ENCODE results near the gene MRPL30.
"Not testable (repeated sequence)": the region's sequence is repeated elsewhere in the genome, so short reads cannot be mapped to it uniquely, and the experiment has no call there.

MRPL30 gene

DNA sequence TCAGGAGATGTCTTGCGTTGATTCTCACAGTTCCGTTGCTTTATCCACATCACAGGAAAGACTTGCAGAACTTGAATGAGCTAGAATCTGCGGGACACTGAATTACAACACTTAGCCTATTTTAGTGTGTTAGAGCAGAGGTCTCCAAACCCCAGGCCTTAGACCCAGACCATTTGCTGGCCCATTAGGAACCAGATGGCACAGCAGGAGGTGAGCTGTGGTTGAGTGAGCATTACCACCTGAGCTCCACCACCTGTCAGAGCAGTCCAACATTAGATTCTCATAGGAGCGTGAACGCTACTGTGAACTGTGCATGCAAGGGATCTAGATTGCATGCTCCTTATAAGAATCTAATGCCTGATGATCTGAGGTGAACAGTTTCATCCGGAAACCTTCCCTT lies 3.8 kb downstream of the MRPL30 start:
- no peak for DNase-seq (ENCODE audit: low read depth)

DNA sequence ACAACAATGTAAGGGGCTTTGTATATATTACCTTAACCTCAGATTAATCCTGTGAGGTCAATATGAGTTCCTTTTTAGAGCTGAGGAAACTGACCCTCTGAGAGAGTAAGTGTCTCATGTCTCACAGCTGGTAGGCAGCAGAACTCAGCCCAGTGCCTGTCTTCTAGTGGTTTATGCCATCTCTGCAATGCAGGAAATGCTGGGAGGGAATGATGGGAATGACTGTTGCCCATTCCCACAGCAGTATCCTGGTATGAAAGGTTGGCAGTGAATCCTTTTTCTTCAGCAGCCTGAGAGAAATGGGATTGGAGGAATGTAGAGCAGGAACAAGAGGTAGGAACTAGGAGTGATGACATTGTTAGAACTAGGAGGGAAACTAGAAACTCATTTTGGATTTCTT lies 6.0 kb downstream of the MRPL30 start:
- no peak for DNase-seq (ENCODE audit: low read depth)

DNA sequence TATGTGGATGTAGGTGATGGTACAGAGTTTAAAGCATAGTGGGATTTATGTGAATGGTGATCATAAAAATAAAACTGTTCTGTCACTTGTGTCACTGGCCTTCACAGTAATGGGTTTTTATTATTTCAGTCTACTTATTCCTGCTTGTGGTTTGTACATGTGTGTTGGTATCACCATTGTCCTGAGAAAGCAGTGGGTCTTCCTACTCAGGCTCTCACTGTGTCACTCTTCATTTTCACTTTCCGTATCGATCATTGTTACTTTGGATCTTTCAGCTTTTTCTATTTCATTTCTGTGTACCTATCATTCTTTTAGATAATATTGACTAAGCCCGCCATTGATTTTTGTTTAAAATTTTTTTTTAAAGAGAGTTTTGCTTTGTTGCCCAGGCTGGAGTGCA lies 7.4 kb downstream of the MRPL30 start:
- no peak for DNase-seq (ENCODE audit: low read depth)

DNA sequence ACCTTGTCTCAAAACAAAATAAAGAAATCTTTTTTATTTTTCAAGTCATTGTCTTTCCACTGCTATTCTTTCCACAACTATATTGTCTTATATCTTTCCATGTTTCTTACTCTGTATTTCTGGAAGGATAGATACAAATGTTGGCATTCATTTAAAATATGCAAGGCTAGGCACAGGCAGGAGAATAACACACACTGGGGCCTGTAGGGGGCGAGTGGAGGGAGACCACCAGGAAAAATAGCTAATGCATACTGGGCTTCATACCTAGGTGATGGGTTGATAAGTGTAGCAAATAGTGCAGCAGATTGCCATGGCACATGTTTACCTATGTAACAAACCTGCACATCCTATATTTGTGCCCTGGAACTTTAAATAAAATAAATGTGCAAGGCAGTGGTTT lies 9.6 kb downstream of the MRPL30 start:
- no peak for DNase-seq (ENCODE audit: low read depth)

DNA sequence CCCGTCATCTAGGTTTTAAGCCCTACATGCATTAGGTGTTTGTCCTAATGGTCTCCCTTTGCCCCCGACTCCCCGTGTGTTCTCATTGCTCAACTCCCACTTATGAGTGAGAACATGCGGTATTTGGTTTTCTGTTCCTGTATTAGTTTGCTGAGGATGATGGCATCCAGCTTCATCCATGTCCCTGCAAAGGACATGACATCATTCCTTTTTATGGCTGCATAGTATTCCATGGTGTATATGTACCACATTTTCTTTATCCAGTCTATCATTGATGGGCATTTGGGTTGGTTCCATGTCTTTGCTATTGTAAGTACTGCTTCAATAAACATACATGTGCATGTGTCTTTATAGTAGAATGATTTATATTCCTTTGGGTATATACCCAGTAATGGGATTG lies 11.4 kb downstream of the MRPL30 start:
- not testable (repeated sequence) for DNase-seq (ENCODE audit: low read depth)

DNA sequence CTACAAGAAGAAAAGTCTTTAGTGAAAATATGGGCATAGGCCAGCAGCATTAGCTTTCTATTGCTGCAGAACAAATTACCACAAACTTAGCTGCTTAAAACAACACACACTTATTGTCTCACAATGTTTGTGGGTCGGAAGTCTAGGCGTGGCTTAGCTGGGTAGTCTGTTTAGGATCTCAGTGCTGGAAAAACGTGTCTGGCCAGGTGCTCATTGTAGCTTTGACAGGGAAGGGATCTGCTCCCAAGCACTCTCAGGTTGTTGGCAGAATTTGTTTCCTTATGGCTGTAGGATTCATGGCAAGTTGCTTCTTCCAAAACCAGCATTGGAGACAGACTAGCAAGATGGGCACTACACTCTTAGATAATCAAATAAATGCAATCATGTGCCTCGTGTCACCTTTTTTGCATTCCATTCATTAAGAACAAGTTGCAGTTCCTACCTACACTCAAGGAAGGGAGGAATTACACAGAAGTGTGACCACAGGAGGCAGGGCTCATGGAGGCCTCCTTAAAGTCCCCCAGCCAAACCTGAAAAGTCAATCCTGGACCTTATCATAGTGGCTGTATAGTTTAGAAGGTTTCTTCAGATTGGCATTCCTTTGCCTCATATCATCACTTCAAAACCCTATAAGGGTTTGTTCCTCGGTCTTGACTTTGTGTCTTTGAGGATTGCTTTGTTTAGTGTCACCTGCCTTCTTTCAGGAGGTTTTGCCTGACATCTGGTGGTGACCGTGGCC lies 17.3 kb downstream of the MRPL30 start:
- no peak for DNase-seq (ENCODE audit: low read depth)

DNA sequence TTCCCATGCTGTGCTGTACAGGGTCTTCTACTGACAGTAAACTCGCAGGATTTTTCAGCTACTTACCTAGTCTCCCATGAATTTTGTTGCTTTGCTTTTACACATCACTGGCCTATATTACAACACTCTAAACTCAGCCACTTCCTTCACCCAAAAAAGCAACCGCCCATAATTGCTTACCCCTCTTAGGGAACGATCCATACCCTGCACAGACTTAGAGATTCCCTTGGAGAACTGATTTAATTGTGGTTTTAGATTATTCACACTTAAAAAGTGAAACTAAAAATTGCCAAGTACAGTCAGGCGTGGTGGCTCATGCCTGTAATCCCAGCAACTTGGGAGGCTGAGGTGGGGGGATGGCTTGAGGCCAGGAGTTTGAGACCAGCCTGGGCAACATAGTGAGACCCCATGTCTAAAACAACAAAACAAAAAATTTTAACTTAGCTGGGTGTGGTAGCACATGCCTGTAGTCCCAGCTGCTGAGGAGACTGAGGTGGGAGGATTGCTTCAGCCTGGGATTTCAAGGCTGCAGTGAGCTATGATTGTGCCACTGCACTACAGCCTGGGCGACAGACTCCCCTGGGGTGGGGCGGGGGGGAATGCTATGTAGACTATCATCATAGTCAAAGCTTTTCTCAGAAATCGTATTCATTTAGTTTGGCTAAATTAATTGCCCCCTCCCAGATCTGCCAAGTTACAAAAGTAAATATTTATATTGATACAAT lies 19.3 kb downstream of the MRPL30 start:
- DNase-seq (ENCODE audit: low read depth) = no peak

DNA sequence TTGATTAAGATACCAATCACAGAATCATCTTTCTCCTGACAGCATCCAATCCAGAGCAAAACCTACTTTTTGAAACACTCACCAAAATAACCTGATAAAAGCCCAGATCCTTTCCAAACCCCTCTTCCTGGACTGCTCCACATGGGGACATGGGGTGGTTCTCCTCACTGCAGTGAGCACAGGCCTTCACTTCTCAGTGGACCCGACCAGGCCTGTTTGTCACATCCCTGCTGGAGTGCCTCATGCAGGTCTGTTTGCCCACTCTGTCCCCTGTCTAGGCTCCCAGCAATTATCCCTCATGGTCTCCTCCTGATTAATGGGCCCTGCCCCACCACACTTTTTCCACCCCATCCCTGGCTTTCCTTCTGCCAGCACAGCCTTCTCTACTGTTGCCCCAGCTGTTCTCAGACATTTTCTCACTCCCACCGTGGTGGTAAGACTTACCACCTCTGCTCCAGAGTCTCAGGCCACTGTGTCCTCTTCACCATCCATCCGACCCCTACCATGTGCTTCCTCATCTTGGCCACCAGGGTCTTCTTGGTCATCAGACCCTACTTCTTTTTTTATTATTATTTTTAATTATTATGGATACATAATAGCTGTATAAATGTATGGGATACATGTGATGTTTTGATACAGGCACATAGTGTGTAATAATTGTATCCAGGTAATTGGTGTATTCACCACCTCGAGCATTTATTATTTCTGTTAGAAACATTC lies 21.1 kb downstream of the MRPL30 start:
- no peak for DNase-seq (ENCODE audit: low read depth)

DNA sequence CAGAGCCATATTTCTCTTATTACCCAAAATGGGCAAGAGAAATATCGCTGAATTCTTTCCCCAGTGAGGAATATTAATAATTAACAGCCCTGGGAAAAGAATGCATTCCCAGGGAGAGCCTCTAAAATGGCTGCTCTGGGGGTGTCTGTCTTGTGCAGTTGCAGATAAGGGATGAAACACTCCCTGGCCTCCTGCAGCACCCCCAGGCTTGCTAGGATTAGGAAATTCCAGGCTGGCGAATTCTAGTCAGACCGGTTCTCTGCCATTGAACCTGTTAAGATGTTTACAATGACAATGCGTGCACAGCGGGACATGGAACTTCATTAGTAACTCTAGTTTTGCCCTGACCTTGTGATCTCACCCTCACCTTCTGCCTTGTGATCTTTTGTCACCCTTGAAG lies 24.5 kb downstream of the MRPL30 start:
- DNase-seq (ENCODE audit: low read depth) = no peak

DNA sequence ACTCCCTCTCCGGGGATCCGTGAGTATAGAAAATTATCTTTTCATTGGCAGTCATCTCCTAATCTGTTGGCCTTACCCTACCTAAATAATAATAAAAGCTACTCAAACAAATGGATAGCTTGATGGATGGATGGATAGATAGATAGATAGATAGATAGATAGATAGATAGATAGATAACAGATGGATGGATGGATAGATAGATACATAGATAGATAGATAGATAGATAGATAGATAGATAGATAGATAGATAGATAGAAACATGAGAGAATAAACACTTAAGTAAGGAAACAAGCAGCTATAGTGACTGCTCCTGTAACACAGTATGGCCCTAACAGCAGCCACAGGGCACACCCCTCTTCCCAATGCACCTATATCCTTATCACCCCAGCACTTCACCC lies 35.1 kb downstream of the MRPL30 start:
- no peak for DNase-seq (ENCODE audit: low read depth)

DNA sequence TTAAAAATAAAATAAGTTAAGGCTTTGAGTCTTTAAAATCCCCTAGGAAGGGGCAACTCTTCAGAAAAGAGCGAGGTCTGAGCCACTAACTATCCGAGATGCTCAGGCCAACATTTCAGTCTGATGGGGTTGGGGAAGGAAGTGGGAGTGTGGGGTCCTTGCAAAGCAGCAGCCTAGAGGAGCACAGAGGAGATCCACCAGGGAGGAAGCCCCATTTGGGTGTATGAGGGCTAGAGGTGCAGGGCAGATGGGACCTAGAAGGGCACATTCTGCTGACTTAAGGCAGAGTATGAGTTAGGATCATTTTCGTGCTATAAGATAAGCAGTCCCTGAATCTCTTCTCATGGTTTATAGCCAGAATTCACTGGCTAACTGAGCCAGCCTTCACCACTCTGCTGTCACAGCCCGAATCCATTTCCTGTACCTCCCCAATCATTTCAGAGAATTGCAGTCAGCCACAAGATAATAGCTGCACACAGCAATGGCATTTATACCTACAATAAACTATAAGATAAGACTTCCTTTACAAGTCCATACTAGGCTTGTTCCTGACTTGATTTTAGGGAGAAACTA lies 37.0 kb downstream of the MRPL30 start:
- no peak for DNase-seq (ENCODE audit: low read depth)

DNA sequence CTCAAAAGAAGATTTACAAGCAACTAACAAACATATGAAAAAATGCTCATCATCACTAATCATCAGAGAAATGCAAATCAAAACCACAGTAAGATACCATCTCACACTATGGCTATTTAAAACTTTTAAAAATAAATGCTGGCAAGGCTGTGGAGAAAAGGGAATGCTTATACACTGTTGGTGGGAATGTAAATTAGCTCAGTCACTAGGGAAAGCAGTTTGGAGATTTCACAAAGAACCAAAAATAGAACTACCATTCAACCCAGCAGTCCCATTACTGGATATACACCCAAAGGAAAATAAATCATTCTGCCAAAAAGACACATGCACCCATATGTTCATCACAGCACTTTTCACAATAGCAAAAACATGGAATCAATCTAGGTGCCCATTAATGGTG lies 52.2 kb downstream of the MRPL30 start:
- not testable (repeated sequence) for DNase-seq (ENCODE audit: low read depth)

DNA sequence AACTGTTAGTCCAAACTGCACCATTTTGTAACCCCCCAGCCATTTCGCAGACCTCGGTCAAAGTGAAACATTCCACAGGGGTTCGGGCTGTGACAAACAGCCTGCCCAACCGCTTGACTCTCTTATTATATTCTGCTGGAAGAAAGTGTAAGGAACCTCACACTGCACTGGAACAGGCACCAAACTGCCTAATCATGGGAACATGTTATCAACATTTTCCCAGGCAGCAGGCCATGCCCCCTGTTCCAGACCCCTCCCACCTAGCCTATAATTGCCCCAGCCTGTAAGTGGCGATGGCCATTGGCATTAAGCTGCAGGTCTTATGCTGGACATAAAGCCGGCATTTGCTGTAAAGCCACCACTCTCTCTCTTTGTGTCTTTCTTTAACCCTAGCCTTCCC lies 57.6 kb downstream of the MRPL30 start:
- DNase-seq (ENCODE audit: low read depth) = no peak

DNA sequence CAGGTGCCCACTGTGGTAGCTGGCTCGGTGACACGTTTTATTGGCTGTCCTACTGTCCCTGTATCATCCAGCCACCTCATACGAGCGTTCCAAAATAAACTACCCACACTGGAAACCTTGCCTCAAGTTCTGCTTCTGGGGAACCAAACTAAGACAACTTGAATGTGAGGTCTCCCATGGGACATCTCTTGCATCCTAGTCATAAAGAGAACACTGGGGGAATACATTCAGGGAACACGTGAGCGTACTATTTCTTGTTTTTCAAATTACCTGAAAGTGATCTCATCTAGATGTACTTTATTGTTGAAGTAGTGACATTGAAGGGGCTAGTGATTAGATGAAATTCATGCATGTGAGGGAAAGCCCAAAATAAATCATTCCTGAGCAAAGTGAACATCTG lies 59.4 kb downstream of the MRPL30 start:
- DNase-seq (ENCODE audit: low read depth) = no peak

DNA sequence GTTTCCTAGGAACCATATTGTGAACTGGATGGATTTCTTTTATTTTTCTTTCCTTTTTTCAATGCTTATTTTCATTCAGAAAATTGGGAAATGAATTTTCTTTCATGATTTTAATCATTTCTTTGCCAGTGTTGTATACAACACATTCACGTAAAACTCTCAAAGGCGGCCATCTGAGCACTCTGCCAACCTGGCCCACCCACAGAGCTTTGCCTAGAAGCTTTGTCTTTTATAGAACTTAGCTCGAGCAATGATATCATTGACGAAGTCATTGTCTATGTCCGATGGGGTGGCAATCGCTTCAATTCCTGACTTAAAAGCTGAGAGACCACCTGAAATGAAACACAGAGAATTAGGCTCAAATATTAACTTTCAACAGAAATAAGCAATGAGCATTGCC lies 61.2 kb downstream of the MRPL30 start:
- DNase-seq (ENCODE audit: low read depth) = no peak

Measured in GM04503 (cell line).